HG03342 (cell line): ENCODE data around the gene TMF1.
A peak's percentile ranks its signal among the peaks of the same experiment; 100 is the strongest.

Source experiments
- ATAC-seq: cut with Tn5 transposase; IDR thresholded peaks from one replicate; pipeline ENCODE4 v1.9.1; 2021; ENCODE audit warnings: mild to moderate bottlenecking, moderate library complexity; ENCODE audit not compliant: unreplicated experiment

Gene TMF1

DNA sequence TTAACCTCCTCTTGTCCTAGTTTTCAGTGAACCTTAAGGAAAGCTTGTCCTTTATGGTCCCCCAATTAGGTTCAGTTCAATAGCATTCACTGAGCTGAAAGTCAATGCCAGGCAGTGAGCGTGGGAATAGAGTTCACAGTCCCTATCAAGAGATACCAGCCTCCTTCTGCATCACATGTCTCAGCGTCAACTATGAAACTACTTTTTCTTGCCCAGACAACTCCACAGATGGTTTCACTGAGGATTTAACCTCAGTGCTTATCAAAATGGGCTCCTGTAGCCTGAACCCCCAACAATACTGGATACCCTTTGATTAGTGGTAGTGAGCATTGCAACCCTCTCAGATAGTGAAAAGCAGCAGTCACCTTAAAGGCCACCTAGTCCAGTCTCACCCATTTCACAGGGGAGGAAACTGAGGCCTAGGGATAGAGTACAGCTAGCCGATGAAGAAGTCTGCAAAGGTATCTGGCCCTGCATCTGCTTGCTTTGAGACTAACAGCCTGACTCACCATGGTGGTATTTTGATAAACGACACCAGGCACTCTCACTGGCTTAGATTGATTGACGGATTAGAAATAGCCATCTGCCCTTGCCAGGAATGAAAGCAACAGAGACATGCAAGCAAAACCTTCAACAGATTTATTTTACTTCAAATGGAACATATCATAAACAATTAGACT is 29.6 kb upstream of the TMF1 start:
- ATAC-seq, result no peak

DNA sequence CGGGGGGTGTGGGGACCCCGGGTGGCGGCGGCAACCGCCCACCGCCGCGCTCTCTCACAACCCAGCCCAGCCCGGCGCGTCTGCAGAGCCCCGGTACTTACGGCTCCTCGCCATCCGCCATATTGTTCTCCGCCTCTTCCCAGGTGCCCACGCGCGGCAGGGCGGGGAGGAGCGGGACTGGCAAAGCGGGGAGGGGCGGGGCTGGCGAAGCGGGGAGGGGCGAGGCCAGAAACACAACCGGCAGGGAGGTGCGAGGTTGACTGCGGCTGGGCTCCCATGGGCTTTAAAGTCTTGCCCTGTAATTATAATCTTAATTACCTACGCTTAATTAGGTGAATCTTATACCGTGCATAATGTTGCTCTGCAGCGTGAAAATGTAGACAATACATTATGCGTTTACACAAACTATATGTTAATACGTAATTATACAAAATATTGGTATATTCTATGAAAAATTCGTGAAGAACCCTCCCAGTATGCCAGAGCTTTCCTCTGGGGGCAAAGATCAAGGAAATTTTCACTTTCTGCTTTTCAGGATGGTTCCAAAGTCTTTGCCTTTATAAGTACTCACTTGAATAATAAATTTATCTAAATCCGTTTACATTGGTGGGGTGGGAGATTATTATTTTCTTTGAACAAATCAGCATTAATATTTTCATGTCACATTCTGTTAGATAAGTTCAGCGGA is 28.2 kb upstream of the TMF1 start, which contains the start of gene UBA3:
TSS of gene UBA3 (minus strand) at position 133 of the 688 bp plus-strand sequence. CDS start at position 121, 12 bp downstream.
- peak; percentile 48 for ATAC-seq

DNA sequence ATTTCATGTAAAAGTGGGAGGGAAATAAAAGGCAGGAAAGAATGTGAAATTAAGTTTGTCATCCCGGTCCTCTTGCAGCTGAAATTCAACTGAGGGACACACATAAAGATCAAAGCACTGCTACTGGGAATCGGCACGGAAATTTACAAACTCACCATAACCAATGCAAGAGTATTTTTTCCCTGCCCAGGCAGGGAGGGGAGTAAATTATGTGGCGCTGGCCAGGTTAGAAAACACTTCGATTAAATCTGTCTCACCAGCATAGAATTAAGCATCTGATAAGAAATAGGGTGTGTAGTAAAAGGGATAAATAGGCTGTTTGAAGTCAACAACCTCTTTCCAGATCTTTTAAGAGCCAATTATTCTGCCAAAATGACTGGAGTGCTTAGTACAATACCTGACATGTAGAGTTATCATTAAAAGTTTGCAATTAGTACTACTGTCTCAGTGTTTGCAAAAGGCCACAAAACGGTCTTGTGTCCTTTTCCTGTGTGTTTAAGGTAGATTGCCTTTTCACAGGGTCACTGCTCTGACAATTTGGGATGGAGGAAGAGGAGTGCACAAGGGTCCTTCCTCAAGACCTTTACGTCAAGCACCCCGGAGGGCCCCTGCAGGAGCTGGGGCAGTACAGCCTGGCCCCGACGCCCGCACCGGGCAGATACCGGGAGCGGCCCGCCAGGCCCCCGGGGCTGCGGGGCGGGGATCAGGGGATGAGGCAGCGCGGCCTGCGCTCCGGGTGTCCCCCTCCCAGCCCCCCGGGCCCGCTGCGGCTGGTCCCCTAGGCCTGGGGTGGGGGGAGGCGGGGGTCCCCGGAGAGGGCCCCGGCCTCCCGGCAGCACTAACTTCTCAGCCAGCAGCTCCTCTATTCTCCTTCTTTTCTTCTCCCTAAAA is 27.4 kb upstream of the TMF1 start:
- ATAC-seq, result peak; percentile 22

DNA sequence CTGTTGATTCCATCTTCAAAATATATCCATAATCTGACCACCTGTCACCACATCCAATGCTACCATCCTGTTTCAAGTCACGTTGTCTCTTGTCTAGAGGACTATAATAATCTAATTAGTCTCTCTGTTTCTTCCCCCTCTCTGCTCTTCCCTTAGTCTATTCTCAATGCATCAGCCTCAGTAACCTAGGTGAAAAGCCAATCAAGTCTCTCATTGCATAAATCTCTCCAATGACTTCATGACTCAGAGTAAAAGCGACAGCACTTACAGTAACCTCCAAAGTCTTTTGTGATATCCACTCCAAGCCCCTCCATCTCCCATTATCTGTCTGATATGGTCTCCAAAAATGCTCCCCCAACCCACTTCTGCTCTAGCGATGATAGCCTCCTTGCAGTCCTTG is 20.8 kb upstream of the TMF1 start:
- no peak for ATAC-seq

DNA sequence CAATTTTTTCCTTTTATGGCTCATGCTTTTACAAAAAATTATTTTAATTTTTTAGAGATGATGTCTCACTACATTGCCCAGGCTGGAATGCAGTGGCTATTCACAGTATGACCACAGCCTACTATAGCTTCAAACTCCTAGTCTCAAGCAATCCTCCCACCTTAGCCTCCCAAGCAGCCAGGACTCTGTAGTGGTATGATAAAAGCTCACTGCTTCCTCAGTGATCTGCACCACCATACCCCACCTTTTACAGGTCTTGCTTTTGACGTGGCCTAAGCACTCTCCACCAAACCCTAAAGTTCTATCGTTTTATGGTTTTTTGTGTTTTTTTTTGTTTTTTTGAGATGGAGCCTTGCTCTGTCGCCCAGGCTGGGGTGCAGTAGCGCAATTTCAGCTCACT is 14.0 kb upstream of the TMF1 start:
- no peak for ATAC-seq

DNA sequence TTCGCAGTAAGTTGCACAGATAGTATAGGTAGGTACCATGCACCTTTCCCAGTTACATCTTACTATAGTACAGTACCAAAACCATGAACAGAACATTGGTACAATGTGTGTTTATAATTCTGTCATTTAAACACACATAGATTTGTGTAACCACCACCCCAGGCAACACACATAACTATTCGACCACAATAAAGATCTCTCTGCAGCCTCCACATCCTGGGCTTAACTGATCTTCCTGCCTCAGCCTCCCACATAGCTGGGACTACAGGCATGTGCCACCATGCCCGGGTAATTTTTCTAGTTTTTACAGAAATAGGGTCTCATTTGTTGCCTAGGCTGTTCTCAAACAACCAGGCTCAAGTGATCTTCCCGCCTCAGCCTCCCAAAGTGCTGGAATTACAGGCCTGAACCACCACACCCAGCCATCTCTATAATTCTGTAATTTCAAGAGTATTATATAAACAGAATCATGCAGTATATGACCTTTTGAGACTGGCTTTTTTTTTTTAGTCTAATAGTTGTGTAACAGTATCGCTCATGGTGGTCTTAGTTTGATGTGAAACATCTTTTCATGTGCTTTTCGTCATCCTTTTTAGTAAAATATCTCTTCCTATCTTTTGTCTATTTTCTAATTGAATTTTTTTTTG is 13.3 kb upstream of the TMF1 start:
- no peak for ATAC-seq

DNA sequence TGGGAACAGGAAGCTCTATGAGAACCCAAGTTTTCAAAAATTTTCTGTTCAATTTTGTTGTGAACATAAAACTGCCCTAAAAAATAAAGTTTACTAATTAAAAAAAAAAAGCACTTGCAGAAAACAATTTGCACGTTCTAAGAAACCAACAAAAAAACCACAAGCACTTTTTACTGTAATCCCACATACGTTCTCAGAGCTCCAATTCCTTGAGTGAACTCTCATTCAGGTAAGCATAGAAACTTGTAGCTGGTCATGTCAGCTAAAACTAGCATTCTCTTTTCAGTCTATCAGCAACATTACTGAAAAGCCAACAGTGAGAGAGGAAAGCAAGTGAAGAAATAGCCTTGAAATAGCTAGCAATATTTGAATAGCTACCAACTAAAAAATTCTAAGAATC is 11.5 kb upstream of the TMF1 start:
- no peak for ATAC-seq

DNA sequence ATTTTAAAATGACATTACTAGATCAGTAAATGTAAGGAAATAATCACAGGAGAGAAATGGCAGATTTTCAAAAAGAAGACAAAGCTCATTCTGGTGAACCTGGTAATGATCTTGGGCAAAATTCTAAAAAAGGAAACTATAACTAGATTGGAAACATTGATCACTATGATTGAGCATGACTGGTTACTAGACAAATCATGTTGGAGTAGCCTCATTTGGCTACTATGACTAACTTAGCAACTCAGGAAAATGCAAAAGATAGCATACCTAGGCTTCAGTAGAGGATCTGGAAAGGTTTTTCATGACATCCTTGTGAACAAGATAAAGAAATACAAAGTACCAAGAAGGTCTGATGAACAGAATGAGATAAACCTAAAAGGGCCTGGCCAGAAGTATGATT is 7.6 kb upstream of the TMF1 start:
- no peak for ATAC-seq

DNA sequence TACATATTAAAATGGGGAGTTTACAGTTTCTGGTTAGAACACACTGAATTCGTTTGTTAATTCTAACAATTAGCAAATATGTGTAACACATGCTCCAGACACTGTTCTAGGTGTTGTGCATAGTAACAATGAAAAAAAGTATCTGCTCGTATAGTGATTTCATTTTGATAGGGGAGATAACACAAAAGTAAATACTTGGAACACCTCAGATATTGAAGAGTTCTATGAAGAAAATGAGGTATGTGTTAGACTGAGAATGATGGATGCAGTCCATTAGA is 6.8 kb upstream of the TMF1 start:
- no peak for ATAC-seq

DNA sequence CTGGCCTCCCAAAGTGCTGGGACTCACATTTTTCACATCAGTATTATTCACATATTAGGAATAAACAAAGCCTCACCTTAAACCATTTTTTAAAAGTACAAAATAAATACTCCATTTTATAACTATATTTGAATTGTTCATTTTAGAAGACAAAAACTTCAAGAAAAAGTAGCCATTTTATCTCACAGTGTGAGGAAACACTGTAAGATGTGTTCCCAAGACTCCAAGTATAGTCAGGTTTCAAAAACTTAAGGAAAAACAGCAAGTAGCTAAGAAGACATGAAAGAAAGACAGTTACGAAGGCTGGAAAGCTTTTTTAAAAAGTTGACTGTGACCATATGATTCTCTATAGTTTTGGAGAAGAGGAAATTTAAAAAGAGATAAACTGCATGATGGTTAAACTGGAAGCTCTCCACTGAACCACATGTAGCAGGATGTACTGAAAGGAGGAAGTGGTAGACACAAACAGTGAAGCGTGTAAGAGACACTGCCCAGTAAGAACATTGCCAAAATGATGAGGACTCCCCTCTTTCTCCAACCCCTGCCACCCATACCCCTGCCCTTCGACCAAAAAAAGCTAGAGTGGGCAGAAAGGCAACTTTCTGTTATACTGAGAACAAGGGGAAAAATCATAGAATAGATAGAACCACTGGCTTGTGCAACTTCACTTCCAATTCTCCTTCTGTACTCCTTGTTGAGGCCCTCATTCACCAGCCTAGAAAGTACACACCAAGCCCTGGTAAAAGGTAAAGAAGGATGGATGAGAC is 6.2 kb upstream of the TMF1 start:
- ATAC-seq, result peak; percentile 98

DNA sequence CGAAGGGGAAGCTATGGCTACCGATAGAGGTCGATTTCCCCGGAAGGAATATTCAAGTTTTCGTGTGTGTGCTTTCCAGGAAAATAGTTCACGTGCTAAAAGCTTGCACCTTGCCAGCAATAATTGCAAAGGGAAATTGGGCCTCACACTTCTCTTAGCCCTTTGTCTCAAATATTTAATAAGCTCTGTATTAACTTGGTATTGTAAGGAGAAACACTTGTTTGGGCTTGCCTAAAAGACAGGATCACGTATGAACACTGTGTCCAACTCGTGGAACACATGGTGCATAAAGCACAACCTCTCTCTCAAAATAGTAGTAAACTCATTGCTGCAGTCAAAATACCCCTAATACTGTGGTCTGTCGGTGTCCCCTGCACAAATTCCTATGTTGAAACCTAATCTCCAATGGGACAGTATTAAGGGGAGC is 352 bp upstream of the TMF1 start:
- no peak for ATAC-seq

DNA sequence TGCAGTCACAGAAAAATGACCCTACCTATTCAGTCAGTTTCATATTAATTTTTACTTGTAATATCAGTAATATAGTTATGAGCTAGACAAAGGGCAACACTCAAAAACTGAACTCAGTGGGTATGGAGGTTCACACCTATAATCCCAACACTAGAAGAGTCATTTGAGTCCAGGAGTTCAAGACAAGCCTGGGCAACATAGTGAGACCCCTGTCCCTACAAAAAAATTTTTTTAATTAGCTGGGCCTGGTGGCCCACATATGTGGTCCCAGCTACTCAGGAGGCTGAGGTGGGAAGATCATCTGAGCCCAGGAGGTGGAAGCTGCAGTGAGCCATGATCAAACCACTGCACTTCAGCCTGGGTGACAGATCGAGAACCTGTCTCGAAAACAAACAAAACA is 3.1 kb downstream of the TMF1 start:
- ATAC-seq, result no peak

DNA sequence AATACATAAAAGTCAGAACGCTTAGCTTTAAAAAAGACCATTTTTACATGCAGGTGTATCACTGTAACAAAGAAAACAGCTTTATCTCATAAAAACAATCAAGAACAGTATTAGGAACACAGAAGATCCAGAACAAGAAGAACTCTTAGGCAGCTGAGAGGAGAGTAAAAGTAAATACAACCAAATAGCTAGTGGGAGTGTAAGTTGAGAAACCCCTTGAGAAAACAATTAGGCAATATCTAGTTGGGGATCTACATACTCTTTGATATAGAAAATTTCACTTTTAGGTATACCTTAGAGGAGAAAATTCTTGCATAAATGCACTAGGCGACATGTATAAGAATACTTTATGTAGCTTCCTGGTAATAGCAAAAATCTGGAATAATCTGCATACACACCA is 7.5 kb downstream of the TMF1 start:
- ATAC-seq, result no peak

DNA sequence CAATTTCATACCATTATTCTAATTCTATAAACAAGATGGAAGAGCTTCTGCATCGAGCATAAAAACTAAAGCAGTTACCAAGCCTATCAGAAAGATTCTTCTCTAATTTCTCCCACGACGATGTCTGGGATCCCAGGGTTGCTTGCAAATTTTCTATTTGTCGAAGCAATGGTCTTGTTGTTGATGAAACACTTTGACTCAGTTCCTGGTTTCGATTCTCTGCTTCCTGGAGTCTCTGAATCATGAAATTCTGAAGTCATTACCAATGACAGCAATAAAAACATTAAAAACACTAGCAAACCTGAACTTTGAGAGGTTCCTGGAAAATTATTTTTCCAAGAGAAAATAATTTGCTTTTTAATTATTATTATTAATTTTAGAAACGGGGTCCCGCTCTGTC is 18.7 kb downstream of the TMF1 start:
- no peak for ATAC-seq

DNA sequence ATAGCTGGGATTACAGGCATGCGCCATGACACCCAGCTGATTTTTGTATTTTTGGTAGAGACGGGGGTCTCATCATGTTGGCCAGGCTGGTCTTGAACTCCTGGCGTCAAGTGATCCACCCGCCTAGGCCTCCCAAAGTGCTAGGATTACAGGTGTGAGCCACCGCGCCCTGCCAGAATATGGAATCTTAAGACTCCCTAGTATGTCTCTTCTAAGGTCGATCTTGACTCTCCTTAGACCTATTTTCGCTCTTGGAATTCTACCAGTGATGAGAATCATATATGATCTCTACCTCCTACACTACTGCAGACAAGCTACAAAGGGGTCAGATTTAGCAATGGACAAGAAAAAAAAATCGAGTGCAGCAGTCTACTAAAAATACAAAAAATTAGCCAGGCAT is 19.4 kb downstream of the TMF1 start:
- no peak for ATAC-seq

DNA sequence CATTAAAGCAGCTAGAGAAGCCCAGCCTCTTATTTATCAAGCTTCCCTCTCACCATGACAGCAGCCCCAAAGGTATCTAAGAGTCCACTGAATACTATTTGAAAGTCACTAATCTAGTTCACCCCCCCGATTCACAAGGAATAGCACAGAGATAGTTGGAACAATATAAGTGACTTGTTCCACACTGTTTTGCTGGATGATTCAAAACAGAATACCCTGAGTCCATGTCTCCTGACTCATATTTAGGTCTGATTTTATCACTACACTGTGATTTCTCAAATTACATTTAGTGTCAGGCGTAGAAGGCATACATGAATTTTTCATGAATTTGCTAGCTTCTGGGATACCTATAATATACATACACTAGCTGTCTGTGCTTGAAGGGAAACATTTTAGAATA is 20.0 kb downstream of the TMF1 start:
- ATAC-seq, result no peak

DNA sequence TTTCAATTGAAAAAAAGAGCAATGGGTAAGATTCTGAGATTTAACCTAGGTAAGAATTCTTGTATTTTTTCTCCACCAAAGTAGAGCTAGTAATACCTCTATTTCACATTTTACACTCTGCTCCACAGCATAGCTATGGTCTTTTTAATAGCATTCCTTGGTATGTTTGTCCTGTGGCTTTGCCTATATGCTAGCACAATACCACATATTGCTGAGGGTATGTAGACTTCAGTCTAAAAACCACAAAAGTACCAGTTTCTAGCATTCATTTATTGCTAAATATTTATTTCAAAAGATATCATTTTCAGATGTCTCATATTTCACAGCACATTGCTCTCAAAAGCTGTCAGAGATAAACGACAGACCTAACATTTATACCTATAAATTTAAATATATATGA is 20.5 kb downstream of the TMF1 start:
- no peak for ATAC-seq

DNA sequence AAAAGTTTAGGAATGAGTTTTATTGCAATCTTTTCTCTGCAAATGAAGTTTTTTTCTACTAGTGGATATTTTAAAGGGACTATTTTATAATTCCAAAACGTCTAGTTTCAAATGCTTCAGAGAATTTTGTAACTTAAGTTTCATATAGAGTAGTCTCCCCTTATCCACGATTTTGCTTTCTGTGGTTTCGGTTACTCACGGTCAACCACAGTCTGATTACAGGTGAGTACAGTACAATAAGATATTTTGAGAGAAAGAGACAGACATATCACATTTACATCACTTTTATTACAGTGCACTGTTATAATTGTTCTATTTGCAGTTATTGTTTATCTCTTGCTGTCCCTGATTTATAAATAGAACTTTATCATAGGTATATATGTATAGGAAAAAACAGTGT is 31.3 kb downstream of the TMF1 start:
- no peak for ATAC-seq

DNA sequence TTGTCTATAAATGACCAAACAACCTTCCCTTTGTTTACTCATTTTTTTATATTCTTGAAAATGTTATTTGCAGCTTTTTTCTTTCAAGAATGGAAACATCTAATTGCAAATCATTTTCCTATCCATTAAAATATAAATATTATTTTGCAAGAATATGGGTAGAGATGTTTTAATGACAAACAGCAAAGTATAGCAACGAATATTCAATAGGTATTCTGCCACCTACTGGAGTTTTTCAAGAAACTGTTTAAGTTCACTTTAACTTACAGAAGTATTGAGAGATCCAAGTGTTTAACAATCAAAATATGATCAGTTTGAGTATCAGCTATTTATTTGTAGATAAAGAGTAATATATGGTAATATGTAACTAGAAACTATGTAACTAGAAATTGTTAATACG is 31.7 kb downstream of the TMF1 start:
- ATAC-seq, result no peak

DNA sequence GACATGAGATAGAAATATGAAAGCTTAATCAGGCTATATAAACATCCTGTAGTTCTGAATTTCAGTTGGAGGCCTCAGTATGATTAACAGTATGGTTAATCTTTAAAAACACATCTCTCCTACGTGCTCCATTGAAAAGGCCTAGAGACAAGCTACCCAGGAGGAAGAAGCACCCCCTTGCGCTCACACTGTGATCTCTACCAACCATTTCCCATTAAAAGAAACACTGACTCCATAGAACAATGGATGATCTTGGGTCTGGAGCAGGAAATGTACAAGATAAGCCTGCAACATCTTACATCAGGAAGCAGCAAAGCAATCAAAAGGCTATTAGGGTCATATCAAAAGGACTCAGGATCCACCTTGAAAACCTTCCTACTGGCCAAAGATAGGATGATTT is 35.2 kb downstream of the TMF1 start:
- ATAC-seq, result no peak

DNA sequence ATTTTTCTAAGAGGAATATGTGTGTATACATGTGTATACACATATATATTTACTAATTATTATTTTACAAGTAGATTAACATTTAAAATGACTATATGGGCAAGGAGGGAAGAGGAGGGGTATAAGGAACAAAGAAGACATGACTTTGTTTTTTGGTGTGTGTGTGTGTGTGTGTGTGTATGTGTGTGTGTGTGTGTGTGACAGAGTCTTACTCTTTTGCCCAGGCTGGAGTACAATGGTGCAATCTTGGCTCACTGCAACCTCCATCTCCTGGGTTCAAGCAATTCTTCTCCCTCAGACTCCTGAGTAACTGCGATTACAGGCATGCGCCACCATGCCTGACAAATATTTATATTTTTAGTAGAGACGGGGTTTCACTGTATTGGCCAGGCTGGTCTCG is 36.0 kb downstream of the TMF1 start:
- ATAC-seq, result no peak
